ENCODE results near the gene DLGAP3.

DNA sequence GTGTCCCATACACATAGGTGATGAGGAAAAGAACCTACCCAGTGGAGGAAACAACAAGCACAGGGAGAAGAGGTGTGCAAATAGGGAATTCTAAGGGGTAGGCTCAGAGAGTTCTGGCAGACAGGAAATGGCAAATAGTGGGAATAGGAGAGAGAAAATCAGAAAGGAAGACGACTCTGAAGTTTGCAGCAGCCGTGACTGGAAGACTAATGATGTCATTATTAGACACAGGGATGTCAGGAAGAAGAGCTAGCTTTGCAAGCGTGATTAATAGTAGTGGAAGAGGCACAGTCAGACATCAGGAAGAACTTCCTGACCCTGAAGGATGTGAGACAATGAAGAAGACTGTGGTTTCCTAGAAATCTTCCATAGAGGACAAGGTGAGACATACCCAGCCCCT is 21.1 kb downstream of the DLGAP3 start:
- TF ChIP-seq POLR2A (IDR thresholded peaks at IDR 0.05), result no peak
- no peak for TF ChIP-seq CTCF (IDR thresholded peaks at IDR 0.05)

Measured in heart left ventricle (tissue), 13 donors.